DND-41 (cell line): ENCODE results near the gene PSMA6.

Experiments used
- CTCF ChIP-seq: IDR thresholded peaks from 2 replicates; pipeline ENCODE4 v1.5.1; 2012; ENCODE audit warnings: borderline replicate concordance, low read length, moderate library complexity, mild to moderate bottlenecking; ENCODE audit not compliant: poor library complexity, severe bottlenecking; ENCODE audit errors: extremely low read depth
- EZH2 ChIP-seq: IDR thresholded peaks from 3 replicates; pipeline ENCODE4 v1.6.1; 2012; ENCODE audit warnings: borderline replicate concordance, low read depth, mild to moderate bottlenecking, moderate library complexity, low read length, inconsistent platforms; ENCODE audit not compliant: severe bottlenecking

- TF ChIP-seq CTCF (no peak), EZH2 (no peak)
Measured at GRCh38 chr14:35337269-35338255, 45.4 kb downstream of the PSMA6 start.
